GM19025 (cell line): ENCODE measurements around the gene SHISA6.

Experiments used
- ATAC-seq: cut with Tn5 transposase; IDR thresholded peaks from one replicate; pipeline ENCODE4 v1.9.1; 2021; ENCODE audit warnings: mild to moderate bottlenecking, low read depth, moderate library complexity; ENCODE audit not compliant: unreplicated experiment

The SHISA6 gene

GRCh38 chr17:11430751-11431150 lies 189.7 kb downstream of the SHISA6 start:
- ATAC-seq = no peak

GRCh38 chr17:11438673-11439072 lies 197.7 kb downstream of the SHISA6 start:
- no peak for ATAC-seq

GRCh38 chr17:11441004-11441403 lies 200.0 kb downstream of the SHISA6 start:
- no peak for ATAC-seq

GRCh38 chr17:11446316-11446715 lies 205.3 kb downstream of the SHISA6 start:
- no peak for ATAC-seq

DNA sequence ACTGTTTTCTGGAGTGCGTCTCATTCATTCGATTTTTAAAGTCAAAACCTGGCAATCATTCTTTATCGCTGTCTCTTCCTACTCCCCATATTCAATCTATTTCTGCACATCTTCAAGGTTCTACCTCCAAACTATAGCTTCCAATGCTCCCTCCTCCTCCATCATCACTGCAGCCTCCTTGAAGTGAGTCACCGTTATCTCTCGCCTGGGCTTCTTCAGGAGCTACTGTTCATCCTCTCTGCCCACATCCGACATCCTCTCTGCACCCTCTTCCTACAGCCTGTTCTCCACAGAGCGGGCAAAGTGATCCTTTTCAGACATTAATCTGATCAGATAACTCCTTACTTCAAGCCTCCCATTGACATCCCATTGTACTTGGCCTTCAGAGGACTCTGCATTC lies 213.1 kb downstream of the SHISA6 start:
- no peak for ATAC-seq

DNA sequence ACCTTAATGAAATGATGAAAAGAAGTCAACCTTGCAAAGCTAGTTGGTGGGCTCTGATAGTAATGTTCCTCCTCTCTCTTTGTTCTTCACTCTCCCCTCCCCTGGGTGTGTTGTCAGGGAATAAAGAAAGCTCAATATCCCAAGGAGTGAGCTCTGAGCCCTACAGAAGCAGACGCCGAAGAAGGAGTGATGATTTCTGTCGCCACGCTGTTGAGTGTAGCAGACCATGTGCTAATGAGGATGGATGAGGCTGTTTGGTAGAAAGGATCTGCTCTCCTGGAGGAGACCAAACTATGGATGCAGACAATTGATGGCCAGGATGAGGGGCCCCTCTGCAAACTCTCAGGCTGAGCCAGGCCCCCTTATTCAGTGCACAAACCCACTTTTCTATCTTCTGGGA lies 217.3 kb downstream of the SHISA6 start:
- ATAC-seq = no peak

- no peak for ATAC-seq
These were observed 218.9 kb downstream of the SHISA6 start for GRCh38 chr17:11459861-11460331.

GRCh38 chr17:11461993-11462548 lies 221.1 kb downstream of the SHISA6 start:
- no peak for ATAC-seq

GRCh38 chr17:11467639-11468038 lies 226.6 kb downstream of the SHISA6 start:
- ATAC-seq = no peak

- ATAC-seq = no peak
These were observed 244.5 kb downstream of the SHISA6 start for GRCh38 chr17:11485336-11486100.

GRCh38 chr17:11486101-11486867 lies 245.3 kb downstream of the SHISA6 start:
- no peak for ATAC-seq

GRCh38 chr17:11486868-11487310 lies 245.9 kb downstream of the SHISA6 start:
- ATAC-seq = no peak

DNA sequence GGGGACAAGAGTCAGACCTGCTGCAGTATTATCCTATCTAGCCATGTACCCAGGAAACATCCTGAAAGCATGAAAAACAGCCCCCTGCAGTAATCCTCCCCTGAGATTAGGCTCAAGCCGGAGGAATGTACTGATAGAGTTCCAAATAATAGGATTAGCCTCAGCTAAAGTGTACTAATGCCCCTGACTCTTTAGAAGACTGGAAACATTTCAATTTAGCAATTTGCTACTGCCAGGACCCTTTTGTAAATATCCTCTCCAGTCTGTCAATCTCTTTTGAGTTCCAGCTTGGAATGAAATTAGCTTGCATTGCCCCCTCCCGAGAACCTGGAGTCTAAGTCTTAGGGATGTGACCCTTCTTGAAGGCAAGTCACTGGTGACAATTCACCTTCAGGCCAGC lies 246.5 kb downstream of the SHISA6 start:
- no peak for ATAC-seq

- no peak for ATAC-seq
These were observed 247.4 kb downstream of the SHISA6 start for GRCh38 chr17:11488407-11488806.

DNA sequence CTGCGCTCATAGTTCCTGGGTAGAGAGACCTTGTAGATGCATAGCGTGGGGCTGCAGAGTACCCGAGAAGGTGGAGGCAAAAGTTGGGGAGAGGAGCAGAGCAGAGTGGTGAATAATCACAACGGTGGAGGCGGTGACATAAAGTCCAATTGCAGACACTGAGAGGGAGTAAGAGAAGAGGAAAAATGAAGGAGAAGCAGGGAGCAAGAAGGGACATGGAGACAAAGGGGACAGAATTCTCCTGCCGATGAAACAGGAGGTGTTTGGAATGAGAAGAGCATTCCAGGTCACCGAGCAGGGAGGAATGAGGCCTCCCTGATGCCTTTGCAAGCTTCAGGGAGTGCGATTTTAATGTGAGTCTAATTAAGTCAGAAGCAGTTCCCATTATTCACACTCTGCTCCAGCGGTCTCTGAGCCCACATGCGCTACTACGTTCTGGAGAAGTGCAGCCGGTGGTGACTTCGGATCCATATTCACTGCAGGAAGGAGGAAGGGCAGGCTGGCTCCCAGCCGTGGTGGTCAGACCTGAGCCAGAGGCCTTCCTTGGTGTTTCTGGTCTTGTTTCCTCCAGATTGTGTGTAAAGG lies 249.2 kb downstream of the SHISA6 start:
- no peak for ATAC-seq

GRCh38 chr17:11492511-11492910 lies 251.5 kb downstream of the SHISA6 start:
- ATAC-seq = no peak

DNA sequence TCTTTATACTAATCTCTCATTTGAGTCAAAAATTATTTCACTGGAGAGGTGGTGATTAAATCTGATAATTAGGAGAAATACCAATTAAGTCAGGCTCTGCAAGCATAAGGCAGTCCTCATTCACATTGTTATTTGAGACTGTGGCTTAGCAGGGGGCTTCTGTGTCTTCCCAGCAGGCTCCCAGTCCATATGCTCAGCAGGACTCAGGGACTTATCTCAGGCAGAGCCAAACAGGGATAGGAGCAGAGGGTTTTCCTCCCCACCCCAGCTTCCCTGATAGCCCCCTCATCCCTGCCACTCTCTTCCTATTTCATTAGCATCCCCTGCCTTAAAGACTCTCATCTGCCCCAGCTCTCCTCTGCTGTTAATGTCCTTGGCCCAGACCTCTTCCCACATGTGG lies 252.9 kb downstream of the SHISA6 start:
- no peak for ATAC-seq

GRCh38 chr17:11495613-11496012 lies 254.6 kb downstream of the SHISA6 start:
- no peak for ATAC-seq

DNA sequence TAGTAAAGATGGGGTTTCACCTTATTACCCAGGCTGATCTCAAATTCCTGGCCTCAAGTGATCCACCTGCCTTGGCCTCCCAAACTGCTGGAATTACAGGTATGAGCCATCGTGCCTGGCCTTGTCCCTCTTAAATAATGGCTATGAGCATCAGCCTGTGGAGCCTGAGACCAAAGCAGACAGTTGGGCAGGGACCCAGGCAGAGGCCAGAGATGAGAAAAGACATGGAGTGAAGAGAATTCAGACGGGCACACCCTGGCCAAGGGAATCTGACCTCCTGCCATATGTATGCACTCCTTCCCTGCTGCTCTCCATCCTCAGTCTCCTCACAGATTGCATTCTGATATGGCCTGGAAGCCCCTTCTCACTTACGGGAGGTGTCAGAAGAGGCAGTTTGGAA lies 258.9 kb downstream of the SHISA6 start:
- ATAC-seq = no peak

DNA sequence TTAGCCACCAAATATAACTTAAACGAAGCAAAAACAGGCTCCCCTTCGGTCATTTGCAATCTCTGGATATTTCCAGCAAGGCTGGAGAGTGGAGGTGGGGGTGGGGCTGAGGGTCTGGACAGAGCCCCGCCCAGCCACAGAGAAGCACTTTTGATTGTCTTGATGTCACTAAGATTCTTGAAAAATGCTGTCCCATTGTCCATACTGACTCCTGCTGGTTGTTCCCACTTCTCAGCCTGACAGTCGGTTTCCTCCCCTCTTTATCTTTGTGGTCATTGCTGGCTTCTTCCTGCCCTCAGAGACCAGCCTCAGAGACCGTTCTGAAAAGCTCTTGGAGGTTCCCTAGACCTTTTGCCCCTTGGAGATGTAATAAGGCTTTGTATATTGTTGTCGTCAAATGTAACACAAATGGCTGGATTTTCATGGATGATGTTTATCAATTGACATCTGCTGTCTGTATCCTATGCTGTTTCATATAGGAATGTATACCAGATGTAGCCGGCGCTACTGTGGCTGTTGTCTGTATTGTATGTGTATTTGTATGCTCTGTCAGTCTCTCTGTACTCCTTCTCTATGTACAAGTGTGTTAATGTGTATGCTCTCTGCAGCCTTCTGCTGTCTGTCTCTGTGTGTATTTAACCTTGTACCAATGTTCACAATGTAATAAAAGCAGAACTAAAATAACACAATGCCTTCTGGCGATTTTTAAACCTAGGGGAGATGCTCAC lies 262.5 kb downstream of the SHISA6 start:
- no peak for ATAC-seq
